Measurements from ENCODE around the gene DCLK3. TPM values are rescaled to one million over a fixed set of nuclear protein-coding genes. Genes with fewer than 3 reads are reported as not detected.

Gene DCLK3
- total and polyA plus RNA-seq, 10 of the 15 experiments (the other 5 are each of a cell fraction or from before 2014, with no cell fraction given) = not detected

- SMC1A ChIA-PET (ENCODE audit: uncharacterized antibody, unreplicated experiment) = no interaction called here
- POLR2A ChIA-PET = interaction anchor here (0.6 kb wide), 1 partner anchor 794 kb away, joined by 4 read pairs; no protein-coding TSS in a partner anchor
- TF ChIP-seq PAX5 (IDR thresholded peaks at IDR 0.05; ENCODE audit: borderline replicate concordance, low read depth, low read length) = no peak
- no peak for TF ChIP-seq BMI1 (IDR thresholded peaks at IDR 0.05; ENCODE audit: borderline replicate concordance)
- no peak for TF ChIP-seq REST (IDR thresholded peaks at IDR 0.05; ENCODE audit: low read depth, low read length)
- no peak for TF ChIP-seq SREBF1 (IDR thresholded peaks at IDR 0.05; ENCODE audit: low read length)
- TF ChIP-seq SRF (IDR thresholded peaks at IDR 0.05; ENCODE audit: low read depth in 2 of 2, low read length in 2 of 2) = no peak
- no peak for TF ChIP-seq RBBP5 (conservative IDR thresholded peaks at IDR 0.05)
- no peak for TF ChIP-seq NR2C1 (IDR thresholded peaks at IDR 0.05)
- no peak for TF ChIP-seq ATF2 (IDR thresholded peaks at IDR 0.05; ENCODE audit: low read length)
- no peak for TF ChIP-seq E2F8 (IDR thresholded peaks at IDR 0.05; ENCODE audit: low read depth, partially characterized antibody)
- TF ChIP-seq CREM (IDR thresholded peaks at IDR 0.05; ENCODE audit: low read depth) = no peak
- no peak for TF ChIP-seq IRF3 (IDR thresholded peaks at IDR 0.05)
- TF ChIP-seq ZBTB40 (IDR thresholded peaks at IDR 0.05; ENCODE audit: borderline replicate concordance) = no peak
Observed at GRCh38 chr3:36713904-36714303, 50.4 kb downstream of the DCLK3 start.

More at GRCh38 chr3:36713904-36714303, 50.4 kb downstream of the DCLK3 start:
- intact Hi-C loops (cut with micrococcal nuclease; ENCODE audit: unreplicated experiment) = no loop called here
- H3K36me3 ChIP-seq (ENCODE audit: control insufficient read depth in 2 of 2, insufficient read depth in 2 of 2, low read length in 1 of 2) = no peaks in the 10 kb centered on the region
- no peak overlapping the region for H2AFZ ChIP-seq (ENCODE audit: control insufficient read depth, low read depth, low read length)
- WGBS (ENCODE audit: insufficient coverage, insufficient replicate concordance, low lambda C conversion rate, missing lambda C conversion rate) = 45% methylated on average over 4 of the region's 4 CpGs
- in situ Hi-C loops (cut with MboI) = no loop called here
- no peaks in the 10 kb centered on the region for H3K9me3 ChIP-seq (replicated peaks; ENCODE audit: control insufficient read depth, insufficient read depth, low read length)
- ChIA-PET CTCF (interaction anchor here (1.1 kb wide), 1 partner anchor 13 kb away, joined by 3 read pairs; no protein-coding TSS in a partner anchor), RAD21 (ENCODE audit: unreplicated experiment) (no interaction called here)
- no peaks in the 10 kb centered on the region for H3K4me1 ChIP-seq (ENCODE audit: control insufficient read depth, insufficient read depth, low read length)
- H3K79me2 ChIP-seq (ENCODE audit: control insufficient read depth, insufficient read depth, low read length) = no peaks in the 10 kb centered on the region
- no peaks in the 10 kb centered on the region; a peak in 2 of 4 replicates for H3K27me3 ChIP-seq (replicated peaks in 1 of 2; ENCODE audit: control insufficient read depth in 2 of 2, insufficient read depth in 2 of 2, low read length in 1 of 2)
- BruUV-seq (replicated peaks) = no TSS peak
- no peaks in the 10 kb centered on the region for H4K20me1 ChIP-seq (ENCODE audit: control insufficient read depth, insufficient read depth)
- no peak overlapping the region for H3K4me2 ChIP-seq (ENCODE audit: control insufficient read depth, insufficient read depth)
- H3K27ac ChIP-seq (ENCODE audit: control insufficient read depth, insufficient read depth) = no peak overlapping the region
- FAIRE-seq (no peak), DNase-seq (ENCODE audit: low read depth, low spot score) (no peak), ATAC-seq (no peak)
- no peak overlapping the region for H3K9ac ChIP-seq (ENCODE audit: control insufficient read depth, insufficient read depth, low read length)
- no peak overlapping the region for H3K4me3 ChIP-seq
